Mesothelial cell of epicardium (in vitro differentiated cells): ENCODE results near the gene SETSIP. TPM values are rescaled to one million over a fixed set of nuclear protein-coding genes. Genes with fewer than 3 reads are reported as not detected.

Experiments used
- DNase-seq, 2 experiments: peaks; one replicate each; pipeline ENCODE4 v3.0.0; 2021; ENCODE audit warnings: low spot score in 2 of 2; ENCODE audit not compliant: unreplicated experiment in 2 of 2
- H3K27ac Mint-ChIP-seq: 2 replicates; pipeline ENCODE4 v1.8.0; 2021; ENCODE audit warnings: mixed read lengths
- H3K27me3 Mint-ChIP-seq: 2 replicates; pipeline ENCODE4 v1.8.0; 2021; ENCODE audit warnings: low read depth, mixed read lengths
- H3K36me3 Mint-ChIP-seq: 2 replicates; pipeline ENCODE4 v1.8.0; 2021; ENCODE audit warnings: mixed read lengths
- H3K4me1 Mint-ChIP-seq: 2 replicates; pipeline ENCODE4 v1.8.0; 2021; ENCODE audit warnings: mixed read lengths
- H3K4me3 Mint-ChIP-seq: 2 replicates; pipeline ENCODE4 v1.8.0; 2021; ENCODE audit warnings: mild to moderate bottlenecking, moderate library complexity, mixed read lengths
- H3K9me3 Mint-ChIP-seq: 2 replicates; pipeline ENCODE4 v1.8.0; 2021; ENCODE audit warnings: mixed read lengths
- total RNA-seq: library from RNA; stranded (reverse); gene quantifications from 3 replicates; pipeline ENCODE4 v1.2.1, GENCODE V29; 2021
- TF ChIP-seq, protein P1 (sequence below): fragments of 200-600 bp; sonication (generic); IDR thresholded peaks from one replicate; pipeline ENCODE4 v1.5.0; 2021; ENCODE audit warnings: antibody characterized with exemption; ENCODE audit not compliant: unreplicated experiment

SETSIP gene, protein sequence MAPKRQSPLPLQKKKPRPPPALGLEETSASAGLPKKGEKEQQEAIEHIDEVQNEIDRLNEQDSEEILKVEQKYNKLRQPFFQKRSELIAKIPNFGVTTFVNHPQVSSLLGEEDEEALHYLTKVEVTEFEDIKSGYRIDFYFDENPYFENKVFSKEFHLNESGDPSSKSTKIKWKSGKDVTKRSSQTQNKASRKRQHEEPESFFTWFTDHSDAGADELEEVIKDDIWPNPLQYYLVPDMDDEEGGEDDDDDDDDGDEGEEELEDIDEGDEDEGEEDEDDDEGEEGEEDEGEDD
- not detected in 3 replicates for total RNA-seq

DNA sequence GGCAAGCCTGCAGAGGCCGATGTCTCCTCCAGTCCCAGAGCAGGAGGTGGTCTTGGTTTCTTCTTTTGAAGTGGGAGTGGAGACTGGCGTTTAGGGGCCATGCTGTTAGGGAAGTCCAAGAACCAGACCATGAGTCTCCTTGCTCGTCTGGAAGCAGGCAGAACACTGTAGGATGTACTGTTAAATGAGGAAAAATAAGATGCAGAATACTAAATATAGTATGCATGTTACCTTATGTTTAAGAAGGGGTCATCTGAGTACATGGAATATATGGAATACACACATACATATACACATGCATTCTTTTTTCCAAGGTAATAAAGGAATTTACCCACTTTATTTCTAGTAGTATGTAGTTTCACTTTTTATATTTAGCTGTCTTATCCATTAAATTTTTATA, at the start of gene SETSIP:
TSS of gene SETSIP (minus strand) at position 101 of the 400 bp plus-strand sequence. CDS start at position 101, 0 bp downstream.
- no peak for DNase-seq
- Mint-ChIP-seq H3K9me3 (no peaks in the 10 kb centered on the region), H3K27me3 (no peaks in the 10 kb centered on the region), H3K4me1 (no peaks in the 10 kb centered on the region), H3K4me3 (no peak within 1 kb of the TSS), H3K27ac (no peak within 1 kb of the TSS), H3K36me3 (no peaks in the 10 kb centered on the region)
- TF ChIP-seq, protein P1, sequence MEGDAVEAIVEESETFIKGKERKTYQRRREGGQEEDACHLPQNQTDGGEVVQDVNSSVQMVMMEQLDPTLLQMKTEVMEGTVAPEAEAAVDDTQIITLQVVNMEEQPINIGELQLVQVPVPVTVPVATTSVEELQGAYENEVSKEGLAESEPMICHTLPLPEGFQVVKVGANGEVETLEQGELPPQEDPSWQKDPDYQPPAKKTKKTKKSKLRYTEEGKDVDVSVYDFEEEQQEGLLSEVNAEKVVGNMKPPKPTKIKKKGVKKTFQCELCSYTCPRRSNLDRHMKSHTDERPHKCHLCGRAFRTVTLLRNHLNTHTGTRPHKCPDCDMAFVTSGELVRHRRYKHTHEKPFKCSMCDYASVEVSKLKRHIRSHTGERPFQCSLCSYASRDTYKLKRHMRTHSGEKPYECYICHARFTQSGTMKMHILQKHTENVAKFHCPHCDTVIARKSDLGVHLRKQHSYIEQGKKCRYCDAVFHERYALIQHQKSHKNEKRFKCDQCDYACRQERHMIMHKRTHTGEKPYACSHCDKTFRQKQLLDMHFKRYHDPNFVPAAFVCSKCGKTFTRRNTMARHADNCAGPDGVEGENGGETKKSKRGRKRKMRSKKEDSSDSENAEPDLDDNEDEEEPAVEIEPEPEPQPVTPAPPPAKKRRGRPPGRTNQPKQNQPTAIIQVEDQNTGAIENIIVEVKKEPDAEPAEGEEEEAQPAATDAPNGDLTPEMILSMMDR: no peak

DNA sequence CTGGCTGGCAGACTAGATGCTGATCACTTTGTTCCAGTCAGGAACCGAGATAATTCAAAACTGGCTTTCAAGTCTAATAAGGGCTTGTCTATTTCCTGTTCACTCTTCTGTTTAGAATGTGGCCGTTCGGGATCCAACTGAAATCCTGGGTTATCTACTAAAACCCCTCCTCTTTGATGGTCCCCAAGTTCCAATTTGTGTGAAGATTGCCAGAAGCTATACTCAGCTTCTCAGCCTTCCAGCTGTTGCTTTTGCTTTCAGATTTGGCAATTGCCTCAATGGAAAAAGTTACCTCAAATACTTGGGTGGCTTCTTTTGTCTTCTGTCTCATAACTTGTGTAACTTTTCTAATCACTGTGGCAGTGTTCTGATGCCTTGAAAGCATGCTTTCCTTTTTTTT, 48.7 kb upstream of the SETSIP start:
- H3K36me3 Mint-ChIP-seq: peaks cover 2% of the 10 kb centered on the region
- no peak overlapping the region for H3K27ac Mint-ChIP-seq
- DNase-seq: no peak
- no peaks in the 10 kb centered on the region for H3K9me3 Mint-ChIP-seq
- TF ChIP-seq, protein P1: no peak
- H3K4me3 Mint-ChIP-seq: no peak overlapping the region
- no peaks in the 10 kb centered on the region for H3K4me1 Mint-ChIP-seq
- no peaks in the 10 kb centered on the region for H3K27me3 Mint-ChIP-seq

DNA sequence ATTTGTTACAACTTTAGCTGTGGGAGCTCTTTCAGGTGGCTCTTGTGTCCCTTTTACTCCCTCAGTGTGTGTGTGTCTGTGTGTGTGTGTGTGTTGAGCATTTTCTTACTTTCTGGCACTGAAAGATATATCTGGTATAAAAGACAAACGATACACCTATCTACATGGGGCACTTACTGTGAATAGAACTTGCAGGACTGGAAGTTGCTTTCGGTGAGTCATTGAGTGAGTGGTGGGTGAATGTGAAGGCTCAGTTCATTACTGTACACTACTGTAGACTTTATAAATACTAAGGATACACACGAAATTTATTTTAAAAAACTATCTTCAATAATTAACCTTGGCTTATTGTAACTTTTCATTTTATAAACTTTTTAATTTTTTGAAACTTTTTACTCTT, 43.6 kb upstream of the SETSIP start:
- TF ChIP-seq, protein P1: no peak
- Mint-ChIP-seq H3K4me3 (no peak overlapping the region), H3K36me3 (peaks cover 2% of the 10 kb centered on the region), H3K27me3 (no peaks in the 10 kb centered on the region), H3K9me3 (no peaks in the 10 kb centered on the region), H3K27ac (no peak overlapping the region), H3K4me1 (peaks cover 1% of the 10 kb centered on the region)
- DNase-seq: no peak

DNA sequence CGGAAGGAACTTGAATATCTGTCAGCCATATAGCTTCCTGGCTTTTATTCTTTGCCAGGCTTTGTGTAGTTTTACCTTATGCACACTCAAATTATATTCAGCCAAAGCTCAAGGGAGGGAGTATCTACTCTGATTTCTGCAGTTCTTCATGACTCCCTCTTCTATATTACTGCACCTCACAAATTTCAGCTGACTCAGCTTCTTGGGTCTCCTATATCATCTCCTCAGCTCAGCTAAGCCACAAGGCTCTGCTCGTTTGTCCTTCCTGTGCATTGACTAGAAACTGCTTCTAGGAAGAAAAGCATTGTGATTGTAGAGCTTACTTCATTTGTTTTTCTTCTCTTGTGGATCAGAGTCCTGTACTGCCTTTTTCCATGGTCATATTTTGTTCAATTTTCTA, 42.3 kb upstream of the SETSIP start:
- no peak overlapping the region for H3K4me3 Mint-ChIP-seq
- TF ChIP-seq, protein P1: no peak
- DNase-seq: no peak
- H3K27ac Mint-ChIP-seq: no peak overlapping the region
- H3K4me1 Mint-ChIP-seq: peaks cover 1% of the 10 kb centered on the region
- H3K9me3 Mint-ChIP-seq: no peaks in the 10 kb centered on the region
- H3K36me3 Mint-ChIP-seq: peaks cover 2% of the 10 kb centered on the region
- no peaks in the 10 kb centered on the region for H3K27me3 Mint-ChIP-seq

DNA sequence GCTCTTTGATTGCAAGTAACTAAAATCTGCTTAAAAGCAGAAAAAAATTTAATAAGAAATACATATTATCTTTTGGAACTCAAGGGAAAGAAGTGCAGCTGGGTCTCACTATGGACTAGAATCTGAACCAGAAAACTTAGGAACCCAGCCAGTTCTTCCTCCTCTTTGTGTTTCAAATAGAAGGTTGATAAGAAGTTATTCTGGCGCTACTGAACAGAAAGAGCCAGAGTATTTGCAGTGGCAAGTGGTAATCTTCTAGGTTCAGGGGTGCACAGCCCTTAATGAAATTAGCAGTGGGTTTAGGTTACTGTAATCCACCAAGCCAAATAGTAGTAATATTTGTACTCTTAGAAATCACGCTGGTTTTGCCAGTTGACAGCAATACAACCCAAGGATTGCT, 33.4 kb upstream of the SETSIP start:
- Mint-ChIP-seq H3K36me3 (peaks cover 14% of the 10 kb centered on the region), H3K27ac (no peak overlapping the region), H3K9me3 (peaks cover 4% of the 10 kb centered on the region), H3K4me1 (no peaks in the 10 kb centered on the region), H3K27me3 (no peaks in the 10 kb centered on the region), H3K4me3 (no peak overlapping the region)
- DNase-seq: no peak
- TF ChIP-seq, protein P1: no peak
